Neural cell (in vitro differentiated cells): Measurements from ENCODE around the gene AMOTL2. TPM values are rescaled to one million over a fixed set of nuclear protein-coding genes. Genes with fewer than 3 reads are reported as not detected.

Experiments
- H2AFZ ChIP-seq: fragments of 200-600, 300-800 bp; sonication (generic), shearing (Covaris generic); 2 replicates; pipeline ENCODE4 v1.6.0; 2014; ENCODE audit warnings: low read depth, mild to moderate bottlenecking, antibody characterized with exemption, low read length, moderate library complexity
- H3F3A ChIP-seq: fragments of 200-600 bp; shearing (Covaris generic); 2 replicates; pipeline ENCODE4 v1.6.1; 2016; ENCODE audit warnings: mild to moderate bottlenecking, moderate library complexity, mixed read lengths, antibody characterized with exemption, low read length; ENCODE audit not compliant: insufficient read depth, poor library complexity, severe bottlenecking
- H3K27ac ChIP-seq: fragments of 200-600, 300-800 bp; sonication (generic), shearing (Covaris generic); 2 replicates; pipeline ENCODE4 v1.5.1; 2014; ENCODE audit warnings: mild to moderate bottlenecking, low read length, moderate library complexity
- H3K27me3 ChIP-seq: fragments of 300-800, 200-600 bp; sonication (generic), shearing (Covaris generic); 2 replicates; pipeline ENCODE4 v1.6.0; 2014; ENCODE audit warnings: mild to moderate bottlenecking, low read depth, low read length, moderate library complexity; ENCODE audit not compliant: insufficient read depth
- H3K36me3 ChIP-seq: fragments of 300-800, 200-600 bp; sonication (generic), shearing (Covaris generic); 2 replicates; pipeline ENCODE4 v1.5.1; 2014; ENCODE audit warnings: mild to moderate bottlenecking, antibody characterized with exemption, low read length, moderate library complexity; ENCODE audit not compliant: insufficient read depth
- H3K4me2 ChIP-seq: fragments of 300-800, 200-600 bp; sonication (generic), shearing (Covaris generic); 2 replicates; pipeline ENCODE4 v1.6.0; 2014; ENCODE audit warnings: mild to moderate bottlenecking, low read length
- H3K4me3 ChIP-seq: fragments of 300-800, 200-600 bp; sonication (generic), shearing (Covaris generic); 2 replicates; pipeline ENCODE4 v1.5.1; 2014; ENCODE audit warnings: mild to moderate bottlenecking, low read length, moderate library complexity
- H3K79me2 ChIP-seq: fragments of 200-600 bp; shearing (Covaris generic); replicated peaks from 2 replicates; pipeline ENCODE4 v1.6.0; 2014; ENCODE audit warnings: mild to moderate bottlenecking, low read length, moderate library complexity; ENCODE audit not compliant: insufficient read depth
- H3K9ac ChIP-seq: fragments of 300-800, 200-600 bp; sonication (generic), shearing (Covaris generic); 2 replicates; pipeline ENCODE4 v1.6.1; 2016; ENCODE audit warnings: mild to moderate bottlenecking, low read length, mixed read lengths
- H3K9me2 ChIP-seq: fragments of 200-600 bp; shearing (Covaris generic); 2 replicates; pipeline ENCODE4 v1.6.1; 2016; ENCODE audit warnings: mild to moderate bottlenecking, low read length, mixed read lengths; ENCODE audit not compliant: insufficient read depth
- H3K9me3 ChIP-seq: fragments of 200-600, 300-800 bp; sonication (generic), shearing (Covaris generic); 2 replicates; pipeline ENCODE4 v1.6.1; 2016; ENCODE audit warnings: mild to moderate bottlenecking, mixed run types, low read length, moderate library complexity, mixed read lengths
- H4K20me1 ChIP-seq: fragments of 200-600 bp; shearing (Covaris generic); 2 replicates; pipeline ENCODE4 v1.6.1; 2016; ENCODE audit warnings: mild to moderate bottlenecking, mixed run types; ENCODE audit not compliant: insufficient read depth
- CTCF ChIP-seq: fragments of 450-650 bp; IDR thresholded peaks from 2 replicates; pipeline ENCODE4 v1.5.1; 2014; ENCODE audit warnings: antibody characterized with exemption, mild to moderate bottlenecking, moderate library complexity; ENCODE audit not compliant: poor library complexity, severe bottlenecking
- EP300 ChIP-seq: fragments of 450-650 bp; conservative IDR thresholded peaks from 2 replicates; pipeline ENCODE4 v1.6.1; 2014; ENCODE audit warnings: antibody characterized with exemption, mild to moderate bottlenecking, moderate library complexity; ENCODE audit not compliant: poor library complexity, severe bottlenecking
- EZH2 ChIP-seq: fragments of 200-600, 300-800 bp; shearing (Covaris generic), sonication (generic); IDR thresholded peaks from 2 replicates; pipeline ENCODE4 v1.6.1; 2014; ENCODE audit warnings: antibody characterized with exemption, low read length, borderline replicate concordance, mild to moderate bottlenecking; ENCODE audit not compliant: insufficient read depth, poor library complexity, severe bottlenecking
- MXI1 ChIP-seq: fragments of 450-650 bp; conservative IDR thresholded peaks from 2 replicates; pipeline ENCODE4 v1.6.1; 2014; ENCODE audit warnings: antibody characterized with exemption, mild to moderate bottlenecking; ENCODE audit not compliant: poor library complexity, severe bottlenecking
- POLR2AphosphoS5 ChIP-seq: IDR thresholded peaks from 2 replicates; pipeline ENCODE4 v1.6.1; 2012
- RAD21 ChIP-seq: fragments of 450-650 bp; conservative IDR thresholded peaks from 2 replicates; pipeline ENCODE4 v1.6.1; 2014; ENCODE audit warnings: antibody characterized with exemption, mild to moderate bottlenecking, moderate library complexity
- REST ChIP-seq: IDR thresholded peaks from 2 replicates; pipeline ENCODE4 v1.6.1; 2012; ENCODE audit warnings: borderline replicate concordance
- SMC3 ChIP-seq: fragments of 450-650 bp; conservative IDR thresholded peaks from 2 replicates; pipeline ENCODE4 v1.6.1; 2014; ENCODE audit warnings: antibody characterized with exemption, mild to moderate bottlenecking, moderate library complexity; ENCODE audit not compliant: poor library complexity
- TAF1 ChIP-seq: IDR thresholded peaks from 2 replicates; pipeline ENCODE4 v1.6.1; 2012; ENCODE audit warnings: low read depth
- polyA plus RNA-seq: library from polyadenylated mRNA; depleted of rRNA; stranded (reverse); fragments of >200 nt; gene quantifications from 2 replicates; pipeline ENCODE4 v1.2.3, GENCODE V29; 2014

AMOTL2 gene
- polyA plus RNA-seq, 1 donor from 2014 or later: 30.1 TPM

- Histone ChIP-seq H3K4me2 (no peak overlapping the region), H3K9ac (no peak overlapping the region), H3K79me2 (no peaks in the 10 kb centered on the region), H4K20me1 (no peaks in the 10 kb centered on the region), H3F3A (no peaks in the 10 kb centered on the region), H2AFZ (no peak overlapping the region), H3K9me2 (no peaks in the 10 kb centered on the region), H3K36me3 (no peaks in the 10 kb centered on the region), H3K27me3 (no peaks in the 10 kb centered on the region), H3K4me3 (no peak overlapping the region), H3K27ac (no peak overlapping the region), H3K9me3 (no peaks in the 10 kb centered on the region)
- TF ChIP-seq EP300 (no peak), RAD21 (no peak), TAF1 (no peak), CTCF (no peak), REST (no peak), EZH2 (no peak), MXI1 (no peak), POLR2AphosphoS5 (no peak), SMC3 (no peak)
Measured at GRCh38 chr3:134328846-134329245, 45.4 kb downstream of the AMOTL2 start.

GRCh38 chr3:134328147-134328591, 46.1 kb downstream of the AMOTL2 start:
- Histone ChIP-seq H3K27ac (no peak overlapping the region), H3K27me3 (no peaks in the 10 kb centered on the region), H3K9me2 (no peaks in the 10 kb centered on the region), H3F3A (no peaks in the 10 kb centered on the region), H2AFZ (no peak overlapping the region), H3K4me2 (no peak overlapping the region), H4K20me1 (no peaks in the 10 kb centered on the region), H3K36me3 (no peaks in the 10 kb centered on the region), H3K79me2 (no peaks in the 10 kb centered on the region), H3K9ac (no peak overlapping the region), H3K9me3 (no peaks in the 10 kb centered on the region), H3K4me3 (no peak overlapping the region)
- TF ChIP-seq POLR2AphosphoS5: no peak
- TF ChIP-seq MXI1: no peak
- no peak for TF ChIP-seq EP300
- no peak for TF ChIP-seq TAF1
- TF ChIP-seq RAD21: no peak
- no peak for TF ChIP-seq SMC3
- no peak for TF ChIP-seq CTCF
- TF ChIP-seq EZH2: no peak
- no peak for TF ChIP-seq REST
